H1 (cell line): ENCODE data around the gene CCDC40. TPM values are rescaled to one million over a fixed set of nuclear protein-coding genes. Genes with fewer than 3 reads are reported as not detected.

Source experiments
- CTCF ChIA-PET: fragments of 300-600 bp; sonication (Branson Sonifier 250); formaldehyde crosslinking; loops from one replicate; lab custom pipeline; 2021; ENCODE audit not compliant: partially characterized antibody; lab: Charles Lee
- POLR2A ChIA-PET: fragments of 300-600 bp; sonication (Branson Sonifier 250); formaldehyde crosslinking; loops from one replicate; lab custom pipeline; 2021; ENCODE audit warnings: inconsistent platforms; ENCODE audit not compliant: partially characterized antibody; lab: Charles Lee
- DNase-seq, 2 experiments: peaks; one replicate each; pipeline versions ENCODE4 v3.0.0 to v3.0.0-alpha.2; 2010 to 2022; ENCODE audit warnings: low spot score in 2 of 2, low read depth in 1 of 2, mixed read lengths in 1 of 2
- FAIRE-seq: peaks from 2 replicates; lab custom pipeline; 2011; peaks lifted over from hg19 to GRCh38; lab: Jason Lieb, UNC
- H2AFZ ChIP-seq: 2 replicates; pipeline ENCODE4 v1.8.1; 2012; ENCODE audit warnings: low read length, inconsistent platforms
- H2AK5ac ChIP-seq: 2 replicates; pipeline ENCODE4 v1.6.1; 2013; ENCODE audit warnings: low read depth, low read length
- H2BK120ac ChIP-seq: replicated peaks from 2 replicates; pipeline ENCODE3; 2013; ENCODE audit warnings: low read depth, low read length, inconsistent platforms
- H2BK12ac ChIP-seq: 2 replicates; pipeline ENCODE4 v1.6.1; 2013; ENCODE audit warnings: low read depth, low read length
- H2BK15ac ChIP-seq: 2 replicates; pipeline ENCODE4 v1.6.1; 2013; ENCODE audit warnings: low read length
- H2BK20ac ChIP-seq: 2 replicates; pipeline ENCODE4 v1.6.1; 2013; ENCODE audit warnings: low read length
- H2BK5ac ChIP-seq: 2 replicates; pipeline ENCODE4 v1.6.1; 2013; ENCODE audit warnings: low read depth, low read length
- H3K14ac ChIP-seq: 2 replicates; pipeline ENCODE4 v1.6.1; 2013; ENCODE audit warnings: inconsistent platforms; ENCODE audit not compliant: insufficient read length
- H3K18ac ChIP-seq: 2 replicates; pipeline ENCODE4 v1.6.1; 2013; ENCODE audit warnings: low read length; ENCODE audit errors: extremely low read depth
- H3K23ac ChIP-seq: 2 replicates; pipeline ENCODE4 v1.6.1; 2013; ENCODE audit warnings: inconsistent platforms; ENCODE audit not compliant: insufficient read length
- H3K23me2 ChIP-seq: 2 replicates; pipeline ENCODE4 v1.6.1; 2013; ENCODE audit warnings: low read depth, low read length
- H3K27ac ChIP-seq: 2 replicates; pipeline ENCODE4 v1.6.1; 2011; ENCODE audit warnings: low read depth, low read length, inconsistent platforms
- H3K27me3 ChIP-seq, 4 experiments: replicated peaks in 1 of 4; 1 replicate in 1 of 4; 2 replicates in 3 of 4; pipeline versions ENCODE4 v1.6.1 to v1.8.1; 2011 to 2013; ENCODE audit warnings: low read length in 3 of 4, mild to moderate bottlenecking in 3 of 4, inconsistent platforms in 2 of 4, mixed read lengths in 2 of 4, moderate library complexity in 1 of 4; ENCODE audit not compliant: control insufficient read depth in 3 of 4, insufficient read depth in 3 of 4; ENCODE audit errors: extremely low read depth in 1 of 4
- H3K36me3 ChIP-seq, 4 experiments: 2 replicates each; pipeline versions ENCODE4 v1.6.1 to v1.8.1; 2011 to 2013; ENCODE audit warnings: mild to moderate bottlenecking in 4 of 4, low read length in 3 of 4, moderate library complexity in 2 of 4, control low read depth in 1 of 4, inconsistent platforms in 1 of 4; ENCODE audit not compliant: insufficient read depth in 4 of 4, control insufficient read depth in 2 of 4
- H3K4ac ChIP-seq: replicated peaks from 2 replicates; pipeline ENCODE3; 2013; ENCODE audit warnings: low read length, low read depth, mixed read lengths, inconsistent platforms; ENCODE audit not compliant: insufficient read length
- H3K4me1 ChIP-seq, 4 experiments: replicated peaks in 1 of 4; 1 replicate in 1 of 4; 2 replicates in 3 of 4; pipeline versions ENCODE4 v1.6.1 to v1.8.1; 2011 to 2013; ENCODE audit warnings: low read length in 3 of 4, inconsistent platforms in 2 of 4, mixed read lengths in 1 of 4; ENCODE audit not compliant: insufficient read depth in 4 of 4, control insufficient read depth in 3 of 4
- H3K4me2 ChIP-seq, 2 experiments: 2 replicates each; pipeline versions ENCODE4 v1.6.1 to v1.8.1; 2011 to 2013; ENCODE audit warnings: low read depth in 2 of 2, low read length in 2 of 2, control low read depth in 1 of 2, inconsistent platforms in 1 of 2, mild to moderate bottlenecking in 1 of 2; ENCODE audit not compliant: insufficient read depth in 1 of 2
- H3K4me3 ChIP-seq, 4 experiments: fragments of 200-600, 300-600 bp in 1 of 4; sonication (generic), shearing (Covaris generic), sonication (Bioruptor Twin) in 1 of 4; 2 replicates each; pipeline versions ENCODE4 v1.5.1 to v1.8.1; 2011 to 2016; ENCODE audit warnings: low read length in 4 of 4, low read depth in 3 of 4, control low read depth in 2 of 4, inconsistent platforms in 2 of 4, mild to moderate bottlenecking in 2 of 4, mixed read lengths in 1 of 4, moderate library complexity in 1 of 4; ENCODE audit not compliant: insufficient read depth in 2 of 4; ENCODE audit errors: extremely low read depth in 1 of 4
- H3K56ac ChIP-seq: replicated peaks from 2 replicates; pipeline ENCODE3; 2013; ENCODE audit warnings: low read depth, mild to moderate bottlenecking, mixed read lengths, low read length, inconsistent platforms; ENCODE audit not compliant: insufficient read length
- H3K79me1 ChIP-seq: 2 replicates; pipeline ENCODE4 v1.6.1; 2013; ENCODE audit warnings: low read depth, low read length, control low read depth
- H3K79me2 ChIP-seq, 2 experiments: 2 replicates each; pipeline versions ENCODE4 v1.6.1 to v1.8.1; 2012 to 2013; ENCODE audit warnings: low read length in 2 of 2, mild to moderate bottlenecking in 2 of 2, inconsistent platforms in 1 of 2; ENCODE audit not compliant: insufficient read depth in 2 of 2, control insufficient read depth in 1 of 2
- H3K9ac ChIP-seq, 4 experiments: replicated peaks in 1 of 4; 1 replicate in 1 of 4; 2 replicates in 3 of 4; pipeline versions ENCODE4 v1.6.1 to v1.8.1; 2011 to 2013; ENCODE audit warnings: low read depth in 3 of 4, low read length in 3 of 4, control low read depth in 2 of 4, mild to moderate bottlenecking in 2 of 4, moderate library complexity in 2 of 4, inconsistent platforms in 1 of 4; ENCODE audit errors: extremely low read depth in 1 of 4
- H3K9me3 ChIP-seq, 2 experiments: 2 replicates each; pipeline versions ENCODE4 v1.6.1 to v1.8.1; 2012 to 2013; ENCODE audit warnings: mild to moderate bottlenecking in 2 of 2, moderate library complexity in 2 of 2, control low read depth in 1 of 2, inconsistent platforms in 1 of 2, low read depth in 1 of 2, low read length in 1 of 2, mixed read lengths in 1 of 2; ENCODE audit not compliant: insufficient read depth in 2 of 2
- H4K20me1 ChIP-seq, 2 experiments: replicated peaks in 1 of 2; 2 replicates each; pipeline versions ENCODE3 to v1.8.1; 2011 to 2013; ENCODE audit warnings: inconsistent platforms in 2 of 2, low read length in 2 of 2, mild to moderate bottlenecking in 1 of 2; ENCODE audit not compliant: insufficient read depth in 2 of 2, control insufficient read depth in 1 of 2
- H4K5ac ChIP-seq: 2 replicates; pipeline ENCODE4 v1.6.1; 2013; ENCODE audit warnings: low read length, low read depth, mixed read lengths, inconsistent platforms; ENCODE audit not compliant: insufficient read length
- H4K8ac ChIP-seq: 2 replicates; pipeline ENCODE4 v1.8.0; 2013; ENCODE audit warnings: mild to moderate bottlenecking, moderate library complexity, low read length, inconsistent platforms; ENCODE audit not compliant: insufficient read depth; ENCODE audit errors: extremely low read depth
- H4K91ac ChIP-seq: replicated peaks from 2 replicates; pipeline ENCODE3; 2013; ENCODE audit warnings: low read length, mixed read lengths, inconsistent platforms; ENCODE audit not compliant: insufficient read length
- E2F6 ChIP-seq: IDR thresholded peaks from 2 replicates; pipeline ENCODE4 v1.6.1; 2012; ENCODE audit warnings: inconsistent platforms
- GABPA ChIP-seq: IDR thresholded peaks from 2 replicates; pipeline ENCODE4 v1.6.1; 2011; ENCODE audit warnings: mild to moderate bottlenecking, low read length, moderate library complexity, borderline replicate concordance; ENCODE audit not compliant: insufficient read depth
- JUND ChIP-seq: IDR thresholded peaks from 2 replicates; pipeline ENCODE4 v1.6.1; 2011; ENCODE audit warnings: mild to moderate bottlenecking, improper control_type of control experiment, low read length
- NANOG ChIP-seq: IDR thresholded peaks from 2 replicates; pipeline ENCODE4 v1.6.1; 2011; ENCODE audit warnings: low read length, low read depth, mild to moderate bottlenecking, inconsistent platforms; ENCODE audit not compliant: insufficient read depth, poor library complexity, severe bottlenecking
- POLR2AphosphoS5 ChIP-seq: IDR thresholded peaks from 2 replicates; pipeline ENCODE4 v1.6.1; 2011; ENCODE audit warnings: low read depth, low read length
- POU5F1 ChIP-seq: IDR thresholded peaks from 2 replicates; pipeline ENCODE4 v1.6.1; 2011; ENCODE audit warnings: low read depth, mild to moderate bottlenecking, low read length, moderate library complexity
- RBBP5 ChIP-seq: IDR thresholded peaks from 2 replicates; pipeline ENCODE4 v1.7.1; 2012; ENCODE audit warnings: low read depth, mild to moderate bottlenecking, inconsistent platforms, low read length, moderate library complexity, borderline replicate concordance
- SIX5 ChIP-seq: IDR thresholded peaks from 2 replicates; pipeline ENCODE4 v1.6.1; 2011; ENCODE audit warnings: mild to moderate bottlenecking, low read depth, low read length
- SRF ChIP-seq: IDR thresholded peaks from 2 replicates; pipeline ENCODE4 v1.6.1; 2011; ENCODE audit warnings: mild to moderate bottlenecking, low read depth, low read length, moderate library complexity
- USF2 ChIP-seq: IDR thresholded peaks from 2 replicates; pipeline ENCODE4 v1.6.1; 2011; ENCODE audit warnings: low read length, improper control_type of control experiment
- WGBS, 2 experiments: shearing (Covaris generic) in 1 of 2; methylation state at CpG; one replicate each; pipeline versions ENCODE4 v1.1.6 to v1.1.7; 2013 to 2015; ENCODE audit warnings: low lambda C conversion rate in 2 of 2, mixed read lengths in 2 of 2, inconsistent platforms in 1 of 2, low coverage in 1 of 2, missing lambda C conversion rate in 1 of 2; ENCODE audit not compliant: insufficient replicate concordance in 2 of 2, insufficient coverage in 1 of 2, insufficient read length in 1 of 2; ENCODE audit errors: extremely low coverage in 1 of 2, missing lambda C conversion rate in 1 of 2; 5-methylcytosine and 5-hydroxymethylcytosine counted together
- polyA plus RNA-seq, 7 experiments: library from polyadenylated mRNA; depleted of rRNA in 3 of 7; stranded (reverse) in 5 of 7; unstranded in 2 of 7; fragments of >200 nt in 5 of 7; fragments of 200-250 nt in 2 of 7; gene quantifications; 1 replicate in 5 of 7; 2 replicates in 1 of 7; 4 replicates in 1 of 7; pipeline versions ENCODE4 v1.2.1 to v1.2.3, GENCODE V29; 2011 to 2013; ENCODE audit warnings: missing spikeins in 2 of 7, mixed read lengths in 2 of 7
- total RNA-seq: library from RNA; stranded (reverse); fragmentation: NEBNext Ultra II Directional; extraction: Animal tissue kit (Norgen Biotek cat#: 25700); gene quantifications from 2 replicates; pipeline ENCODE4 v1.2.1, GENCODE V29; 2021

The CCDC40 gene
- total and polyA plus RNA-seq, 2 of the 8 experiments (the other 6 are each of a cell fraction or from before 2014, with no cell fraction given), result 4.1 to 11.5 TPM

- Histone ChIP-seq H3K23ac (no peak overlapping the region), H2BK12ac (no peak overlapping the region), H3K4me2 (no peak overlapping the region), H3K36me3 (peaks cover 0 to 5% (median 1%) of the 10 kb centered on the region in 4 experiments; a peak in 2 of 8 replicates), H3K79me2 (no peaks in the 10 kb centered on the region), H3K23me2 (no peaks in the 10 kb centered on the region), H3K9me3 (no peaks in the 10 kb centered on the region; a peak in 1 of 4 replicates), H2AK5ac (no peak overlapping the region), H3K56ac (no peak overlapping the region), H3K18ac (no peak overlapping the region), H2BK120ac (no peak overlapping the region), H4K20me1 (peaks cover 2 to 8% of the 10 kb centered on the region in 2 experiments), H3K14ac (no peak overlapping the region), H4K91ac (no peak overlapping the region), H2BK5ac (no peak overlapping the region), H3K79me1 (peaks cover 2% of the 10 kb centered on the region; the same call in 1 of the 2 replicates), H3K4ac (no peak overlapping the region), H3K27ac (no peak overlapping the region), H3K27me3 (no peaks in the 10 kb centered on the region), H4K8ac (no peak overlapping the region), H2AFZ (no peak overlapping the region), H3K4me3 (no peak overlapping the region), H2BK20ac (no peak overlapping the region), H2BK15ac (no peak overlapping the region), H3K9ac (no peak overlapping the region), H4K5ac (no peak overlapping the region), H3K4me1 (peaks cover 10 to 18% (median 15%) of the 10 kb centered on the region in 4 experiments; a peak in 6 of 7 replicates)
- ChIA-PET POLR2A (no interaction called here), CTCF (interaction anchor here (0.7 to 2.8 kb wide), 3 partner anchors 10 to 157 kb away, joined by 3 to 20 read pairs (median 3); no protein-coding TSS in a partner anchor)
- WGBS, 2 experiments, result 87% methylated on average over 15 of the region's 15 CpGs; no CpG with 5 or more reads in 1 of the 2 experiments
- DNase-seq, result no peak
- no peak for FAIRE-seq
- TF ChIP-seq POU5F1 (no peak), NANOG (no peak), USF2 (no peak), GABPA (no peak), JUND (no peak), SRF (no peak), POLR2AphosphoS5 (no peak), E2F6 (no peak), RBBP5 (no peak), SIX5 (no peak)
Observed at GRCh38 chr17:79997011-79997660, 39.3 kb upstream of the CCDC40 start.
